Endothelial cell of umbilical vein (primary cell): ENCODE data around the gene PFN4. TPM values are rescaled to one million over a fixed set of nuclear protein-coding genes. Genes with fewer than 3 reads are reported as not detected.

Source experiments
- BruUV-seq: library from RNA; stranded (reverse); fragments of 400-500 nt; replicated peaks from 2 replicates; lab custom pipeline; 2021; lab: Mats Ljungman, UMichigan
- CTCF ChIA-PET: fragments of 300-600, 350-600 bp; sonication (Branson Sonifier 250); formaldehyde crosslinking; loops from one replicate; lab custom pipeline; 2021; ENCODE audit warnings: antibody characterized with exemption, inconsistent platforms; lab: Charles Lee
- POLR2A ChIA-PET: fragments of 300-600, 350-600 bp; sonication (Branson Sonifier 250); formaldehyde crosslinking; loops from one replicate; lab custom pipeline; 2021; ENCODE audit warnings: antibody characterized with exemption, inconsistent platforms; lab: Charles Lee
- DNase-seq: peaks from one replicate; pipeline ENCODE4 v3.0.0-alpha.2; 2011; ENCODE audit warnings: low read depth, low spot score
- FAIRE-seq: peaks from 2 replicates; lab custom pipeline; 2011; peaks lifted over from hg19 to GRCh38; lab: Jason Lieb, UNC
- H2AFZ ChIP-seq: 2 replicates; pipeline ENCODE4 v1.6.0; 2012; ENCODE audit warnings: low read depth, low read length, control low read depth, inconsistent platforms
- H3K27ac ChIP-seq: 2 replicates; pipeline ENCODE4 v1.5.1; 2011; ENCODE audit warnings: low read depth, mild to moderate bottlenecking, control low read depth, low read length, moderate library complexity; ENCODE audit not compliant: insufficient read depth
- H3K27me3 ChIP-seq, 2 experiments: 2 replicates each; pipeline versions ENCODE4 v1.6.0 to v1.6.1; 2011; ENCODE audit warnings: low read length in 2 of 2, mixed read lengths in 1 of 2; ENCODE audit not compliant: control insufficient read depth in 2 of 2, insufficient read depth in 2 of 2
- H3K36me3 ChIP-seq, 2 experiments: 2 replicates in 1 of 2; 3 replicates in 1 of 2; pipeline ENCODE4 v1.5.1; 2011; ENCODE audit warnings: low read length in 2 of 2, mild to moderate bottlenecking in 1 of 2, moderate library complexity in 1 of 2; ENCODE audit not compliant: control insufficient read depth in 2 of 2, insufficient read depth in 2 of 2; ENCODE audit errors: extremely low read depth in 1 of 2
- H3K4me1 ChIP-seq: 3 replicates; pipeline ENCODE4 v1.5.1; 2011; ENCODE audit warnings: mild to moderate bottlenecking, low read length; ENCODE audit not compliant: control insufficient read depth, insufficient read depth; ENCODE audit errors: extremely low read depth
- H3K4me2 ChIP-seq: 2 replicates; pipeline ENCODE4 v1.6.1; 2011; ENCODE audit warnings: low read length, control low read depth, mixed read lengths; ENCODE audit not compliant: insufficient read depth
- H3K4me3 ChIP-seq, 3 experiments: fragments of 200-600 bp in 1 of 3; sonication (generic), shearing (Covaris generic) in 1 of 3; replicated peaks in 1 of 3; 2 replicates each; pipeline ENCODE4 v1.5.1; 2011 to 2016; ENCODE audit warnings: control low read depth in 3 of 3, low read length in 3 of 3, mild to moderate bottlenecking in 2 of 3, inconsistent platforms in 1 of 3, low read depth in 1 of 3, moderate library complexity in 1 of 3; ENCODE audit not compliant: insufficient read depth in 1 of 3
- H3K79me2 ChIP-seq: 2 replicates; pipeline ENCODE4 v1.6.0; 2012; ENCODE audit warnings: low read length, inconsistent platforms; ENCODE audit not compliant: control insufficient read depth, insufficient read depth
- H3K9ac ChIP-seq: replicated peaks from 2 replicates; pipeline ENCODE3; 2011; ENCODE audit warnings: low read length, control low read depth; ENCODE audit not compliant: insufficient read depth; ENCODE audit errors: extremely low read depth
- H3K9me1 ChIP-seq: replicated peaks from 3 replicates; pipeline ENCODE4 v1.6.0; 2011; ENCODE audit warnings: mild to moderate bottlenecking, low read length; ENCODE audit not compliant: control insufficient read depth, insufficient read depth; ENCODE audit errors: extremely low read depth
- H3K9me3 ChIP-seq: replicated peaks from 2 replicates; pipeline ENCODE4 v1.5.1; 2012; ENCODE audit warnings: low read length, inconsistent platforms; ENCODE audit not compliant: control insufficient read depth, insufficient read depth
- H4K20me1 ChIP-seq: replicated peaks from 2 replicates; pipeline ENCODE3; 2011; ENCODE audit warnings: mild to moderate bottlenecking, low read length; ENCODE audit not compliant: control insufficient read depth, insufficient read depth; ENCODE audit errors: extremely low read depth
- EZH2 ChIP-seq: IDR thresholded peaks from 2 replicates; pipeline ENCODE4 v1.6.1; 2012; ENCODE audit warnings: borderline replicate concordance, low read depth, mild to moderate bottlenecking, moderate library complexity, low read length, inconsistent platforms; ENCODE audit not compliant: severe bottlenecking
- GATA2 ChIP-seq: IDR thresholded peaks from 2 replicates; pipeline ENCODE4 v1.7.0; 2011; ENCODE audit warnings: low read depth, mild to moderate bottlenecking, moderate library complexity, mixed read lengths, low read length; ENCODE audit not compliant: insufficient read length, insufficient read depth
- JUN ChIP-seq: IDR thresholded peaks from 2 replicates; pipeline ENCODE4 v1.6.1; 2011; ENCODE audit warnings: borderline replicate concordance, low read depth; ENCODE audit not compliant: insufficient read length, insufficient read depth
- MAX ChIP-seq: IDR thresholded peaks from 2 replicates; pipeline ENCODE4 v1.6.1; 2011; ENCODE audit not compliant: insufficient read depth, insufficient read length
- MYC ChIP-seq: IDR thresholded peaks from one replicate; pipeline ENCODE4 v1.6.1; 2011; ENCODE audit warnings: mild to moderate bottlenecking, low read depth, low read length
- POLR2A ChIP-seq: IDR thresholded peaks from 2 replicates; pipeline ENCODE4 v1.6.1; 2012; ENCODE audit warnings: low read depth, mild to moderate bottlenecking, control low read depth, low read length
- POLR2AphosphoS5 ChIP-seq: IDR thresholded peaks from 2 replicates; pipeline ENCODE4 v1.6.1; 2012; ENCODE audit warnings: low read depth, mild to moderate bottlenecking, control low read depth, low read length, moderate library complexity; ENCODE audit not compliant: insufficient read depth
- dilution Hi-C: fragments of 300-500 bp; cut with MboI; formaldehyde crosslinking; loops from one replicate; pipeline ENCODE4 v1.15.0; 2019; ENCODE audit warnings: low sequenced_read_pairs; ENCODE audit not compliant: extremely low pct_ligation_motif_present
- intact Hi-C: fragments of 100-400 bp; cut with micrococcal nuclease; formaldehyde crosslinking; loops from one replicate; pipeline ENCODE4 v1.10.0; 2022
- polyA plus RNA-seq, 4 experiments: library from polyadenylated mRNA; depleted of rRNA in 3 of 4; stranded (reverse) in 3 of 4; unstranded in 1 of 4; fragments of >200 nt; gene quantifications; 2 replicates each; pipeline versions ENCODE4 v1.2.1 to v1.2.3, GENCODE V29; 2011 to 2012; ENCODE audit warnings: missing spikeins in 1 of 4
- total RNA-seq: library from RNA; stranded (reverse); gene quantifications from 2 replicates; pipeline ENCODE4 v1.2.3, GENCODE V29; 2021
- TF ChIP-seq, protein P1 (sequence below), 2 donors: IDR thresholded peaks; 1 replicate in 1 of 2; 2 replicates in 1 of 2; pipeline ENCODE4 v1.5.1; 2011; ENCODE audit warnings: low read length in 2 of 2, mild to moderate bottlenecking in 2 of 2, moderate library complexity in 2 of 2, control low read depth in 1 of 2, inconsistent platforms in 1 of 2, low read depth in 1 of 2; ENCODE audit not compliant: insufficient read depth in 1 of 2; ENCODE audit errors: extremely low read depth in 1 of 2

Gene PFN4
- total and polyA plus RNA-seq, 2 donors (not counting 3 experiments of a cell fraction or from before 2014, with no cell fraction given): 0.23 to 0.93 TPM

- no peak overlapping the region for H2AFZ ChIP-seq
- TF ChIP-seq POLR2AphosphoS5 (no peak), EZH2 (no peak), MYC (no peak), MAX (no peak), POLR2A (no peak), JUN (no peak), GATA2 (no peak)
- TF ChIP-seq, protein P1, sequence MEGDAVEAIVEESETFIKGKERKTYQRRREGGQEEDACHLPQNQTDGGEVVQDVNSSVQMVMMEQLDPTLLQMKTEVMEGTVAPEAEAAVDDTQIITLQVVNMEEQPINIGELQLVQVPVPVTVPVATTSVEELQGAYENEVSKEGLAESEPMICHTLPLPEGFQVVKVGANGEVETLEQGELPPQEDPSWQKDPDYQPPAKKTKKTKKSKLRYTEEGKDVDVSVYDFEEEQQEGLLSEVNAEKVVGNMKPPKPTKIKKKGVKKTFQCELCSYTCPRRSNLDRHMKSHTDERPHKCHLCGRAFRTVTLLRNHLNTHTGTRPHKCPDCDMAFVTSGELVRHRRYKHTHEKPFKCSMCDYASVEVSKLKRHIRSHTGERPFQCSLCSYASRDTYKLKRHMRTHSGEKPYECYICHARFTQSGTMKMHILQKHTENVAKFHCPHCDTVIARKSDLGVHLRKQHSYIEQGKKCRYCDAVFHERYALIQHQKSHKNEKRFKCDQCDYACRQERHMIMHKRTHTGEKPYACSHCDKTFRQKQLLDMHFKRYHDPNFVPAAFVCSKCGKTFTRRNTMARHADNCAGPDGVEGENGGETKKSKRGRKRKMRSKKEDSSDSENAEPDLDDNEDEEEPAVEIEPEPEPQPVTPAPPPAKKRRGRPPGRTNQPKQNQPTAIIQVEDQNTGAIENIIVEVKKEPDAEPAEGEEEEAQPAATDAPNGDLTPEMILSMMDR (IDR thresholded peaks at IDR 0.05; ENCODE audit: extremely low read depth in 1 of 2, insufficient read depth in 1 of 2, low read depth in 1 of 2, low read length in 2 of 2): no peak
- DNase-seq: no peak
- no peak for FAIRE-seq
- H3K4me3 ChIP-seq: no peak overlapping the region
- H3K9me3 ChIP-seq: no peaks in the 10 kb centered on the region
- ChIA-PET CTCF (no interaction called here), POLR2A (no interaction called here)
- H3K9me1 ChIP-seq: no peaks in the 10 kb centered on the region
- peaks cover 7% of the 10 kb centered on the region for H3K4me1 ChIP-seq
- H4K20me1 ChIP-seq: no peaks in the 10 kb centered on the region
- H3K9ac ChIP-seq: no peak overlapping the region
- no peak overlapping the region for H3K27ac ChIP-seq
- intact Hi-C loops (no loop called here), dilution Hi-C loops (no loop called here)
- no TSS peak for BruUV-seq
- no peaks in the 10 kb centered on the region for H3K27me3 ChIP-seq
- no peaks in the 10 kb centered on the region for H3K79me2 ChIP-seq
- no peak overlapping the region for H3K4me2 ChIP-seq
- H3K36me3 ChIP-seq: no peaks in the 10 kb centered on the region
Measured at GRCh38 chr2:24088821-24089359, 34.2 kb downstream of the PFN4 start.
